ENCODE measurements around the gene CTIF.
"Not testable (repeated sequence)": the region's sequence is repeated elsewhere in the genome, so short reads cannot be mapped to it uniquely, and the experiment has no call there.

The CTIF gene

DNA sequence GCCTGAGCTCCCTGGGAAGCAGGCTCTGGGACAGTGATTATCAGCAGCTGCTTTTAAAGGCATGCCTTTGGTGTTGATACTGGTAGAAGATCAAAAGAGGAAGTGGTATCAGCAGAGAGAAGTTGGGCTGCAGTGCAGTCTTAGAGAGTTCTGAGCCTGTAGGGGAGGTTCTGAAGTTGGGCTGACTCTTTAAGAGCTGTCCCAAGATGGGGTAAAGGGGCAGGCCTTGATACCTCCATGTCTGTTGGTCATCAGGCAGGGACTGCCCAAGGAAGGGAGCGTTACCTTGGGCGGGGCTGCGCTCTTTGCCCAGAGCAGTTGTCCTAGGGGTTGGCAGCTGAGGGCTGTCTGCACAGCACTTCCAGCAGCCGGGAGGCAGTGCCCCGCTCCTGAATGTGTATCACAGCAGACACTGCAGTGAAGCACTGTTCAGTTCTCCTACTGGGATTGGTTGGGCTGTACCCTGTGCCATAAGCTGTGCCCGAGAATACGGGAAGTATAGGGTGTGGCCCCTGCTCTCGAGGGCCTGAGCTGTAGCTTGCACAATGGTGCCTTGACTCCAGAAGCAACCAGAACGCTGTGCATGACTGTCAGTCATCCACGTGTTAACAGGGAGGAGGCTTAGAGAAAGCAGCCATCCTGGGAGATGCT, 177.0 kb downstream of the CTIF start:
- DNase-seq: no peak

DNA sequence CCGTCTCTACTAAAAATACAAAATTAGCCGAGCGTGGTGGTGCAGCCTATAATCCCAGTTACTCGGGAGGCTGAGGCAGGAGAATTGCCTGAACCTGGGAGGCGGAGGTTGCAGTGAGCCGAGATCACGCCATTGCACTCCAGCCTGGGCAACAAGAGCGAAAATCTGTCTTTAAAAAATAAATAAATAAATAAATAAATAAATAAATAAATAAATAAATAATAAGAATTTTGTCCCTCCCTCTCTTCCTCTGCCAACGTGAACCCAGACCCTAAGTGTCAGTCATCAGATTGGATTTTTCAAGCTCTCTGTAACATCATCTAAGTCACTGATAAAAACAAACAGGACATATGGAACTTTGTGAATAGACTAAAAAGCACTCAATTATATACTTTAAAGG, 178.4 kb downstream of the CTIF start:
- not testable (repeated sequence) for DNase-seq

DNA sequence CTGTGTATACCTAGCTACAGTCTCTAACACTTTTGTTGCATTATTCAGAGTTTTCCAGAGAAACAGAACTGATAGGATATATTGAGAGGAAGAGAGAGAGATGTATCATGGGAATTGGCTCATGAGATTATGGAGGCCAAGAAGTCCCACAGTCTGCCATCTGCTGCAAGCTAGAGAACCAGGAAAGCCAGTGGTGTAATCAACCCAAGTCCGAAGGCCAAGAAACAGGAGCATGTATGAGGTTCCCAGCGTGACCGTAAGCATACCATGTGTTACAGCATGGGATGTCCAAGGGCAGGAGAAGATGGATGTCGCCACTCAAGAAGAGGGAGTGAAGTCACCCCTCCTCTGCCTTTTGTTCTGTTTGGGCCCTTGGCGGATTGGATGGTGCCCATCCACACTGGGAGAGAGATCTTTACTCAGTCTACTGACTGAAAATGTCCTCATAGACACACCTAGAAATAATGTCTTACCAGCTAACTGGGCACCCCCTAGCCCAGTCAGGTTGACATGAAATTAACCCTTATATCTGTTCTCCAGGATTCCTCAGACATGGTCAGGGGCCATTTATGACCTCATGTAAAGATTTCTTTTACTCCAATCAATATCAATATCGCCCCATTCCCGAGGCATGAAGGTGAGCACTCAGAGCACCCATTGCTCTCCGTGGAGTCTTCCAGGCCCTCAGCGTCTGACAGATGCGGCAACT, 179.6 kb downstream of the CTIF start:
- no peak for DNase-seq

DNA sequence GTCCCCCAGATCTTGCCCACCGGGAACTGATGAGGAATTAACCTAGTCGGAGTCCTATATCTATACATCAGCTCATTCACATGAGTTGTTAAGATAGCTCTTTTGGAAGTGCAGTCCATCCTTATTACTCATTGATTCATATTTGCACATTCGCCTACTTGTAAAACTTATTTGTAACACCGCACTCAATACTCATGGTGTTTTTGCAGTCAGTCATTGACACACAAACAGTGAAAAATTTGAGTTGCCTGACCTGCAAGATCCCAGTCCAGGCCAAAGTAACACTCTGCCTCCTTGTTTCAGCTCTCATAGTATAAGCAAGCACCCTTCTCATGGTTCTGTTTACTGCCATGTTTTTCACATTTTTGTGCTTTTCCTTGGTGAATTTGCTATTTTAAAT, 180.6 kb downstream of the CTIF start:
- no peak for DNase-seq

DNA sequence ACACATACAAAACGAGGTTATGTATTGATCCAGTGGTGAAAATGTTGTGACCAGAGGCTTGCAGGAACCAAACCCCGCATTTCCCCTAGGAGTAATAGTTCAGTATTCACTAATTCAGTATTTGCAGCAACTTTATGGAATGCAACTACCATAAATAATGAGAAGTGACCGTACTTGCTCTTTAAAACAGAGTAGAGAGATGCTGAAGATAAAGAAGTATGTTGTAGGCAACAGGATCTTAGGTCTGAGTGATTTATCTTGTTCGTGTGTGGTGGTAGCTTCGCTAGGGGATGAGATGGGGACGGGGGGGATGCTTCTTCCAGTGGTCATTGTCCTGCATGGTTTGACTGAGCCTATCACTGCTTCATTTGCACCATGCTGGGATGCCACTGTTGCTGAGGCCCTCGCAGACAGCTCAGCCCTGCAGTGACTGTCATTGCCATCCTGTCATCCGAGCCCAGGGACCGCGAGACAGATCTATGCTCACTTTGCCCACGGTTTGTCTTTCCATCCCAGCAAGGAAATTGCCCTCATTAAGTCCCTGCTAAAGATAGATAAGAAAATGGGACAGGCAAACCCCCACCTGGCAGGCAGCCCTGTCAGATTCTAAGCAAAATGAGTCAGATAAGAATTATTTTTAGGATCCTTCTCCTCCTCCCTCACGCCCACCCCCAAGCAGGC, 181.3 kb downstream of the CTIF start:
- no peak for DNase-seq

DNA sequence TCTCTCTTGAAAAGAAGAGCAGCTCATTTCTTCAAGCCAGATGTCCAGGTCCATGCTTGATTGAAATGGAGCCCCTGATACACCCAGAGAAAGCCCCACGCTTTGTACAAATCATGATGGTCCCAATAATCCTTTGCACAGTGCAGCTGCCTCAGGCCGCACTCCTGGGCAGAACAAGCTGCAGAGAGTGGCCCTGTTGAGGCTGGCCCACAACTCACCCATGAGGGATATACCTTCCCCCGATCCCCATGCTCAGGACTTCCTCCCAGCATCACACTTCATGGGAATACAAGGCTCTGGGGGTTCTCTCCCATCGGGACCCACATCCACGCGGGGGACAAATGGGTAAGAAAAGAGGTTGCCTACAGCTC, 181.8 kb downstream of the CTIF start:
- DNase-seq: no peak

DNA sequence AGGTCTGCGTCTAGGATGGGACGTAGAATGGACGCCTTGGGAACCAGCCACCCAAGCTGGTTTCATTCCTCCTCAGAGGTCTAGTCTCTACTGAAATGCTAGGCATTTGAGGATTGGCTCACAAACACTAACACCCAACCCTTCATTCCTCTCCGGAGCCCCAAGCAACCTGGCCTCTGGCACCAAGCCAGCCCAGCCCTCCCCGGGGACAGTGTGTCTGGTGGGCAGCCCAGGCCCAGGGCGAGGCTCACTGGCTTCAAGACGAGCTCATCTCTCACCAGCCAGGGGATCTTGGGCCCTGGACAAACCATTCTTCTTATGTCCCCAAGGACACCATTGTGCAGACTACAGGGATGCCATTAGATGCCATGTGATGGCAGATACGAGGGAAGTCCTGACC, 182.5 kb downstream of the CTIF start:
- no peak for DNase-seq

DNA sequence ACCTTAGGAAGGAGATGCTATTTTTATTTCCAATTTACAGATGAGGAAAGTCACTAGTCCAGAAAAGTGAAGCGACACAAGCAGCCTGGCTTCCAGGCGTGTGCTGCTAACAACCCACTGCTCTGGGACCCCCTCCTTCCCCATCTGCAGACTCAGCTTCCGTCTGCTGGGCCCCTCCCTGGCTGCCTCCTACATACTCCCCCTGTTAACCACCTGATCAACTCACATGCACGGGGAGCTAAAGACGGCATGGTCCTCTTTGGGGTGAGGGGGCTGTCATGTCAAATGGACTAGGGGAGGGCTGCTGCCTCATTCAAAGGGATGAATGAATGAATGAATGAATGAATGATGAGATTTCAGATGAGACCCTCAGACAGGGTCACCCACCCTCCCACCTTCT, 184.2 kb downstream of the CTIF start:
- DNase-seq: no peak

DNA sequence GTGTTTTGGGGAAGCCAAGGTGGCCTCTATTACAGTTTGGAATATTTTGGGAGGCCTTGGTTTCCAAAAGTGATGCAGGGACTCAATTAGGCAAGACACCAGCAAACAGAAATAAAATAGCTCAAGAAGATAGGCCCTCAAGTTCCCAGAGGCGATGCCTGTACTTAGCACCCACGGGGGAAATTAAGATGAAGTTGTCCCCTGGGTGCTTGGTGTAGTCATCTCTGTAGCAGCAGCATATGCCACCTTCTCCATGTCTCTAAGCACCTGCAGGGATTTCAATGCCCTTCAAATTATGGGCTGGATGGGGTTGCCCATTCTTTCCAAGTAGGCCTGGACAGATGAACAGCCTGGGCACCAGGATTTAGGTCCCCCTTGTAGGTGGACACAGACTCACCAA, 185.0 kb downstream of the CTIF start:
- no peak for DNase-seq

DNA sequence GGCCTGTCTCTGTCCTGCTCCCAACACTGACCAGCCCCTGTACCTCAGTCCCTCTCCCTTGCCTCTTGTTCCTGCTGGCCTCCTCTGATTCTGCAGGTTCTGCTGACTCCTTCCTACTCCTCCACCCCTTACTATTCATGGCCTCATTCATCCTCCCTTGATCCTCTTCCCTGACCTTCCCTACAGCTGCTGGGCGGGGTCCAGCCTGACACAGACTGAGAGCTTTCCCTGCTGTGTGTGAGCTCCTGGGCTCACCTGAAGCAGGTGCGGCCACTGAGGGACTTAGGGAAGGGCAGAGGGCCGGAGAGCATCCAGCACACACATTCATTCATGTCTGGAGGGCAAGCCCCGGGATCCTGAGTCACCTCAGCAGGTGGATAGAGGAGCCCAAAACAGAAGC, 185.6 kb downstream of the CTIF start:
- no peak for DNase-seq

DNA sequence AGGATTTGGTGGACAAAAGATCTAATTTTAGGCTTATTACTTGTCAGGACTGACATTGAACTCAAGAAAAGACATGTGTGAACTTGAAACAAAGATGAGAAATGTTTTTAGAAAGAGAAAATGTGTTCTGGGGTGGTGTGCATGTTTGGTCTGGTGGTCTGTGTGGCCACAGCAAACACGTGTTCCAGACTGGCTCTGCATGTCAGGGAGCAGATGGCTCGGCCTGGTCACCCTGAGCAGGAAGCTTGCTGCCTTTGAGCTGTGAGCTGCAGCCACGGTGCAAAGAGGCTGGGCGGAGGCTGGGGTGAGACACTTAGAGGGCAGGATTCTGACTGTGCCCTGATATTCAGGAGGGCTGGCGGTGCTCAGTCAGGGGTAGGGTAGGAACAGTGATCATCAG, 186.1 kb downstream of the CTIF start:
- no peak for DNase-seq

DNA sequence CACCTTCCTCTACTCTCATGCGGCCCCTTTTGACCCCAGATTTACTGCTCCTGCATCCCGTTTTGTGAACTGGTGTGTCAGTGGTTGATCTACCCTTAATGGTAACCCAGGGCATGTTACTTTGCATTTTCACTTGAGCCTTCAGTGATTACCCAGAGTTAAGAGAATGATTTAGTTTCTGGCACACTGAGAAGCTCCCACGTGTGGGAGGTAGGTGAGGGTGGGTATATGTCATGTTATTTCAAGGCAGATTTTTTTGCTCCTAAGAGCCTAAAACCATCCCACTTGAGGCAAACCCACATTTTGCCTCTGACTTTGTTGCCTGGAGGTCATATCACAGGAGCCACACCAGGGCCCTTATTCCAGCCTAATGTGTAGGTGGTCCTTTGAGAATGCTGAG, 186.7 kb downstream of the CTIF start:
- DNase-seq: no peak

DNA sequence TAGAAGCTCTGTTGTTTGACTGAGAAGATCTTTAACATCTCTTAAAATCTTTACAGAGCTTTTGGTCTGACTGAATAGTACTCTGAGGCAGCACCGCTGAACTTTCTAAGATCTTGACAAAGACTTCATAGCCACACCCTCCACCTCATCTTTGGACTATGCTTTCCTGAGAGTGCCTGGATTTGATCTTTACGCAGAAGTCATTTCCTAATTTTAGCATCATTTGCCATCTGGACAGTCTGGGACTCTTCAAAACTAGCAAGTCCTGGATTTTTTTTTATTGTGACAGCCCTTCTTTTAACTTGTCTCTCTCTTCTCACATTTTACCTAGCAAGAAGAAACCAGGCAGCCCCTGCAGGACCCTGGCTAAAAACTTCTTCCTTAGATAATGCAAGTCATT, 188.8 kb downstream of the CTIF start:
- no peak for DNase-seq

DNA sequence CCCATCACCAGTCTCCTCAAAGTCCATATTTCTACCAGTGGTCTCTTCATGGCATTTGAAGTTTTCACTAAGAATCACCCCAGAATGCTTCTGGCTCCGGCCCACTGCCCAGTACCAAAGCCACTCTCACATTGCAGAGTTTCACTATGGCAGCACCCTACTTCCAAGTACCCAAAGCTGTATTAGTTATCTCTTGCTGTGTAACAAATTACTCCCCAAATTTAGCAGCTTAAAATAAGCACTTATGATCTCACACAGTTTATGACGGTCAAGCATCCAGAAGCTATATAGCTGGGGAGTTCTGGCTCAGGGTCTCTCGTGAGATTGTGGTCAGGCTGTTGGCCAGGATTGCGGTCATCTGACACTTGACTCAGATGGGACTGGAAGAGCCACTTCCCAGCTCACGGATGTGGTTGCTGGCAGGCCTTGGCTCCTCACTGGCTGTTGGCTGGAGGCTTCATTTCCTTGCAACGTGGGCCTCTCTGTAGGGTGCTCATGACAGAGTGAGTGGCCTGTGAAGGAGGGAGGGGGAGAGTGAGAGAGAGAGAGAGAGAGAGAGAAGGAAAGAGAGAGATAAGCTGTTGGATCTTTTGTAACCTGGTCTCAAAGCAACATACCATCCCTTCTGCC, 189.5 kb downstream of the CTIF start:
- DNase-seq: no peak

DNA sequence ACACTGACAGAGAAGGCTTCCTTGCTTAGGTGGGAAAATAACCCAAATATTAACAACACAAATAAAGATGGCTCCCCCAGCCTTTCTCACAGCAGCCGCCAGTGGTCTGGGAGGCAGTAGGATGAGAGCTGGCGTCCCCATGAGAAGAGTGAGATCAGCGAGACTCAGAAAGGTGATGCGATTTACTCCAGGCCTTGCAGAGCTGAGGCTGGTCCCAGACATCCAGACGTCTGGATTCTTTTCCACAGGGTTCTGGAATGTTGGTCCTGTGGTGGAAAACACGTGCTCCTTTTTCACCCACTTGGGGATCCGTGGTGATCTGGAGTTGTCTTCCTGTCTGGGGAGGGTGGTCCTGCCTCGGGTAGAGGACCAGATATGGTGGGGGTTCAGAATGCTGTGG, 190.6 kb downstream of the CTIF start:
- no peak for DNase-seq

DNA sequence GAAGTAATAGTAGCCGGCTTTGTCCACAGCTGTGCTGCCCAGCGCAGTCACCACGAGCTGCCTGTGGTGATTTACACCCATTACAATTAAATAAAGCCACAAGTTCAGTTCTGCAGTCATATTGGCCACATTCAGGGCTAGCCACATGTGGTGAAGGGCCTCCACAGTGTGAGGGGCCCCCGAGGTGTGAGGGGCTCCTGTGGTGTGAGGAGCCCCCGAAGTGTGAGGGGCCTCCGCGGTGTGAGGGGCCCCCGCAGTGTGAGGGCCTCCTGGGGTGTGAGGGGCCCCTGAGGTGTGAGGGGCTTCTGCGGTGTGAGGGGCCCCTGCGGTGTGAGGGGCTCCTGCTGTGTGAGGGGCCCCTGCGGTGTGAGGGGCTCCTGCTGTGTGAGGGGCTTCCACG, 191.2 kb downstream of the CTIF start:
- no peak for DNase-seq

DNA sequence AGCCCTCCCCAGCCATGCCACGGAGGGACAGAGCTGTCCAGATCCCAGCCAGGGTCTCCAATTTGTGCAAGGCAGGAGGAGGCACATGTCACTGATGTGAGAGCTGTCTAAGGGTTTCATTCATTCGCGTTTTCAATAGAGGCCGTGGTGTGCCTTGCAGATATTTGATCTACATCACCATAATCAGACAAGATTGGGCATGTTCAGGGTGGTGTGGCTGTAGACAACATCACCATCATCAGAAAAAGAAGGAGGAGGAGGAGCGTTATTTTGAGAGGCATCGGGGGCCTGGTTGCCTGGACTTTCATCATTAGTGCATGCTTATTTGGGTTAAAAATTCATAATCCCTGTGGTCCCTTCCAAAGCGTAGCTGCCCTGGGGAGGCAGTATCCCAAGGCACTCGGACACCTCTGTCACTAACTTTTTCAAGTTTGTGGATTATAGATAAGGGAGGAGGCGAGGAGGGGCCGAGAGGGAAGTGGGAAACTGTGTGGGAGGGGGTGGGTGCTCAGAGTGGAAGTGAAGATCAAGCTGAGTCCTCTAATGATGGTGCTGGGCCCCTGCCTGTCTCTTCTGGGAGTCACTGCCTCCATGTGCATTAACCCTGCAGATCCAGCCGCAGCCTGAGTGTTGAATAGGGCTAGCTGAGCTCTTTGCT, 194.1 kb downstream of the CTIF start:
- no peak for DNase-seq

DNA sequence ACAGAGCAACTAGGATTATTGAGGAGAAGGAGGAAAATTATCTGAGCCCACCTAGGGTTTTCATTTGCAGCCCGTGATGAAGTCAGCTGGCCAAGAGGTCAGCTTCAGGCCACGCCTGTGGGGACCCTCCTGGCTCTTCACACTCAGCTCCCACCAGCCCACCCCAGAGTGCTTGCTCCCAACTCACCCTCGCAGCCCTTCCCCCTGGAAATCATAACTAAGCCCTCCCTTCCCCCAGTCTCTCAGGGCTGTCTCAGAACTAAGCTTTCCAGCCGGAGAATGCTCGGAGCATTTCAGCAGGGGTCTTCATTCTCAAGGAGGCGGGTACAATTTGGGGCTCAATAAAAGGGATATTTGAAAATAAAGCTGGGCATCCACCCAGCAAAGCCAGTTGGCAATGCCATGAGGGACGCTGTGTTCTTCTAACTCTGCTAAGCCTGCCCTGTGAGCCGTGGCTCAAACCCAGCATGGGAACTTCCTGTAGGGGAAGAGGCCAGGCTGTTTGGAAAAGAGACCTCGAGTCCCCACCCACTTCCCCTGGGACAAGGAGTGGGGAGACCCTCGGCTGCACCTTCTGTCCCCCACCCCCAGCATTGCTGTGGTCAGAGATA, 194.9 kb downstream of the CTIF start:
- DNase-seq: no peak

DNA sequence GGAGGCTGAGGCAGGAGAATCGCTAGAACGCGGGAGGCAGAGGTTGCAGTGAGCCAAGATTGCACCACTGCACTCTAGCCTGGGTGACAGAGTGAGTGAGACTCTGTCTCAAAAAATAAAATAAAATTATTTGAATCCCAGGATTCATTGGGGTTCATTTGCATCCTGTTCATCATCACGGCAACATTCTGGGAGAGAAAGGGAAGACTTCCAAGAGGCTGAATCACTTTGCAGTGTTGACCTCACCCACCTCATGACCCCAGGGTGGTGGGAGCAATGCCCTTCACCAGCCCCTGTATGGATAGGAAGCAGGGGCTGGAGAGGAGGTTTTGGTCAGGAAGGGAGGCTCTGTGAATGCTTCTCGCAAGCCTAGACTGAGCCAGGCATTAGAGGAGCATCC, 195.6 kb downstream of the CTIF start:
- DNase-seq: no peak

DNA sequence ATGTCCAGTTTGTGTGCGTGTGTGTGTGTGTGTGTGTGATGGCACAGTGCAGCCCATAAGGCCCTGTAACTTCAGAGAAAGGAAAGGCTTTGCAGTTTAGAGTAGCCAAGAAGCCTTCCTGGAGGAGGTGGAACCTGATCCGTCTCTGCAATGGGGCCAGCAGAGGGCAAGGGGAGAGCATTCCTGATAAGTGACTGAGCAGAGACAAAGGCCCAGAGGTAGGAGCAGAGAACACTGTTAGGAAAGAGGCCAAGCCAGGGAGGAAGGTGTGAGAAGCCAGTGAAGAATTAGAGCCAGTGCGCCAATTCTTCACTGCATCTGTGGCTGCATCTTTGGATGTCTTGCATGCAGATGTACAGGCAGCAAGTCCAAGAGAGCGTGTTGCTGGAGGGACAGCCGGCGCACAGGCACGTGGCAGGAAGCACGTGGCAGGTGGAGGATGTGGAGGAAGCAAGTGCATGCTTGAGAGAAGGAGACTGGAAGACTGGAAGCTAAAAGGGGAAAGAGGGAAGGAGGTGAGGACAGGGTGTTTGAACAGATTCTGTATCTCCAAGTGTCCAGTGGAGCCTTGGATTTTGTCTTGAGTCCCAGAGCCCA, 196.3 kb downstream of the CTIF start:
- DNase-seq: no peak

DNA sequence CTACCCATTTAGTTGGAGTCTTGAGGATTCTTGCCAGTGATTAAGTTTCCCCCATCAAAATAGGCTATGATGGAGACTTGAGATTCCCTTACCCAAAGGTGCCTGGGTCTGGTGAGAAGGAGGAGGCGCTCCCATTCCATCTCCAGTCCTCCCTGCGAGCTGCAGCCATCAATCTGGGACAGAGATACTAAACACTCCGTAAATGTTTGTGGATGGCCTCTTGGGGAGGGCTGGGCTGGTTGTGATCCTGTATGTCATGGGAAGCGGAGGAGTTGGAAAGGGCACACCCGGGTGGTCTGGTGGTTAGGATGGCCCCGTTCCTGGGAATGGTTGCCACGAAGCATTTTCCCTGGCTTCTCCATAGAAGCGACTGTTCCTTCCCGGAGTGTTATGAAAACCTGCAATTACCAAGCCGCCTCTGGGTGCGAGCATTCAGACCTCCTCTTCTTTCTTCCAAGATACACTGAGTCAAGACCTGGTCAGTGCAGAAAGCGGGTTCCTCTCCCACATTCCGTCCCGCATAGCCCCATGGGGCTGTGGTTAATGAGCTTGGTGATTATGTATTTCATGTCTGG, 196.9 kb downstream of the CTIF start:
- DNase-seq: no peak

All from DMS79 (cell line).